SK-N-SH (cell line): ENCODE data around the gene HK3. TPM values are rescaled to one million over a fixed set of nuclear protein-coding genes. Genes with fewer than 3 reads are reported as not detected.

Source experiments
- CTCF ChIA-PET: fragments of 300-600, 350-600 bp; formaldehyde crosslinking; extraction: SDS; loops from one replicate; lab custom pipeline; 2021; lab: Yijun Ruan, JAX
- POLR2A ChIA-PET: fragments of 350-600 bp; sonication (Branson Sonifier 250); formaldehyde crosslinking; extraction: SDS; loops from one replicate; lab custom pipeline; 2020; ENCODE audit warnings: antibody characterized with exemption, inconsistent platforms; lab: Yijun Ruan, JAX
- DNase-seq: peaks from one replicate; pipeline ENCODE4 v3.0.0; 2012
- H2AFZ ChIP-seq: fragments of 200-600 bp; sonication (generic); 2 replicates; pipeline ENCODE4 v1.8.1; 2016; ENCODE audit warnings: antibody characterized with exemption, mild to moderate bottlenecking, low read depth
- H3F3A ChIP-seq: fragments of 200-600 bp; sonication (generic); replicated peaks from 2 replicates; pipeline ENCODE3; 2016; ENCODE audit warnings: antibody characterized with exemption, mild to moderate bottlenecking; ENCODE audit not compliant: insufficient read depth
- H3K27ac ChIP-seq, 2 experiments: fragments of 200-500 bp in 1 of 2; fragments of 200-600 bp in 1 of 2; sonication (Bioruptor generic) in 1 of 2; sonication (generic), shearing (Covaris generic) in 1 of 2; 2 replicates each; pipeline versions ENCODE4 v1.5.1 to v1.6.1; 2014 to 2016; ENCODE audit warnings: low read depth in 2 of 2, inconsistent platforms in 1 of 2, low read length in 1 of 2, mild to moderate bottlenecking in 1 of 2, mixed read lengths in 1 of 2
- H3K27me3 ChIP-seq: fragments of 200-600 bp; sonication (generic), shearing (Covaris generic); 2 replicates; pipeline ENCODE4 v1.6.1; 2016; ENCODE audit warnings: mixed run types; ENCODE audit not compliant: insufficient read depth
- H3K36me3 ChIP-seq, 2 experiments: fragments of 200-500 bp in 1 of 2; fragments of 200-600 bp in 1 of 2; sonication (Bioruptor generic) in 1 of 2; sonication (generic) in 1 of 2; replicated peaks in 1 of 2; 2 replicates each; pipeline versions ENCODE3 to v1.5.1; 2014 to 2016; ENCODE audit warnings: low read length in 1 of 2, mild to moderate bottlenecking in 1 of 2; ENCODE audit not compliant: insufficient read depth in 2 of 2, control insufficient read depth in 1 of 2
- H3K4me1 ChIP-seq, 2 experiments: fragments of 200-500 bp in 1 of 2; fragments of 200-600 bp in 1 of 2; sonication (Bioruptor generic) in 1 of 2; sonication (generic), shearing (Covaris generic) in 1 of 2; 2 replicates each; pipeline versions ENCODE4 v1.5.1 to v1.6.1; 2014 to 2016; ENCODE audit warnings: low read depth in 1 of 2, low read length in 1 of 2, mixed run types in 1 of 2; ENCODE audit not compliant: insufficient read depth in 2 of 2, control insufficient read depth in 1 of 2
- H3K4me2 ChIP-seq: fragments of 200-600 bp; sonication (generic), shearing (Covaris generic); 2 replicates; pipeline ENCODE4 v1.6.1; 2017; ENCODE audit warnings: mixed run types
- H3K4me3 ChIP-seq, 2 experiments: fragments of 200-500 bp in 1 of 2; fragments of 200-600 bp in 1 of 2; sonication (Bioruptor generic) in 1 of 2; sonication (generic), shearing (Covaris generic) in 1 of 2; 2 replicates each; pipeline versions ENCODE4 v1.5.1 to v1.8.1; 2014 to 2016; ENCODE audit warnings: low read depth in 2 of 2, inconsistent platforms in 1 of 2, low read length in 1 of 2, mild to moderate bottlenecking in 1 of 2, mixed read lengths in 1 of 2, moderate library complexity in 1 of 2
- H3K79me2 ChIP-seq: fragments of 200-600 bp; sonication (generic); 2 replicates; pipeline ENCODE4 v1.8.1; 2017; ENCODE audit warnings: mild to moderate bottlenecking; ENCODE audit not compliant: insufficient read depth
- H3K9ac ChIP-seq: fragments of 200-600 bp; sonication (generic); 2 replicates; pipeline ENCODE4 v1.6.1; 2017; ENCODE audit warnings: mixed run types
- H3K9me2 ChIP-seq: fragments of 200-600 bp; sonication (generic); 2 replicates; pipeline ENCODE4 v1.6.1; 2017; ENCODE audit warnings: mixed run types
- H3K9me3 ChIP-seq: fragments of 200-600 bp; sonication (generic); 2 replicates; pipeline ENCODE4 v1.6.1; 2017; ENCODE audit warnings: mixed run types, mild to moderate bottlenecking, moderate library complexity
- H4K20me1 ChIP-seq: fragments of 200-600 bp; sonication (generic); 2 replicates; pipeline ENCODE4 v1.6.1; 2017; ENCODE audit warnings: mild to moderate bottlenecking, mixed run types; ENCODE audit not compliant: insufficient read depth
- ELF1 ChIP-seq: IDR thresholded peaks from 2 replicates; pipeline ENCODE4 v1.4.0; 2012
- EP300 ChIP-seq, 2 experiments: IDR thresholded peaks; 2 replicates each; pipeline versions ENCODE4 v1.4.0 to v1.6.1; 2012; ENCODE audit warnings: borderline replicate concordance in 1 of 2, low read depth in 1 of 2, low read length in 1 of 2
- GATA2 ChIP-seq: sonication (generic); formaldehyde crosslinking; IDR thresholded peaks from 2 replicates; pipeline ENCODE4 v1.5.0; 2020; ENCODE audit warnings: mild to moderate bottlenecking, missing genetic modification reagents
- MAX ChIP-seq: IDR thresholded peaks from 2 replicates; pipeline ENCODE4 v1.4.0; 2012; ENCODE audit warnings: low read depth
- RAD21 ChIP-seq: IDR thresholded peaks from 2 replicates; pipeline ENCODE4 v1.6.1; 2012; ENCODE audit warnings: mild to moderate bottlenecking, low read length
- USF1 ChIP-seq: IDR thresholded peaks from 2 replicates; pipeline ENCODE4 v1.4.0; 2012; ENCODE audit warnings: low read depth, borderline replicate concordance
- USF2 ChIP-seq: fragments of 150-350 bp; IDR thresholded peaks from 2 replicates; pipeline ENCODE4 v1.6.1; 2017; ENCODE audit warnings: antibody characterized with exemption, low read length, low read depth, borderline replicate concordance
- ZBTB33 ChIP-seq: IDR thresholded peaks from 2 replicates; pipeline ENCODE4 v1.4.0; 2012; ENCODE audit warnings: low read depth, borderline replicate concordance
- WGBS: methylation state at CpG from one replicate; pipeline ENCODE4 v1.1.6; 2017; ENCODE audit warnings: low lambda C conversion rate; 5-methylcytosine and 5-hydroxymethylcytosine counted together
- polyA plus RNA-seq, 3 experiments: library from polyadenylated mRNA; depleted of rRNA; stranded (reverse); fragments of >200 nt; gene quantifications; 2 replicates each; pipeline ENCODE4 v1.2.3, GENCODE V29; 2012

Gene HK3
- polyA plus RNA-seq, 1 of the 3 experiments (the other 2 are of a cell fraction), result 0.02 TPM

GRCh38 chr5:176904276-176904675 lies 5.1 kb upstream of the HK3 start (continued):
- TF ChIP-seq USF1 (no peak), ELF1 (no peak), USF2 (no peak)

- DNase-seq, result no peak
- H3K4me1 ChIP-seq, result peaks cover 0 to 10% of the 10 kb centered on the region in 2 experiments; a peak in 1 of 4 replicates
- H4K20me1 ChIP-seq, result no peaks in the 10 kb centered on the region
- peaks cover 50 to 69% of the 10 kb centered on the region in 2 experiments for H3K36me3 ChIP-seq
- no peaks in the 10 kb centered on the region for H3K27me3 ChIP-seq
- WGBS, result 95% methylated on average over 5 of the region's 5 CpGs
- ChIA-PET CTCF (interaction anchor here (0.7 to 3.3 kb wide), 3 partner anchors 40 to 242 kb away, joined by 3 to 12 read pairs (median 3); no protein-coding TSS in a partner anchor), POLR2A (no interaction called here)
- TF ChIP-seq EP300 (IDR thresholded peaks at IDR 0.05; ENCODE audit: borderline replicate concordance in 1 of 2, low read depth in 1 of 2, low read length in 1 of 2) (no peak), ZBTB33 (no peak), GATA2 (CRISPR knock-in tag) (no peak), RAD21 (no peak), MAX (no peak)
- H3K27ac ChIP-seq, result no peak overlapping the region
- no peaks in the 10 kb centered on the region for H3K79me2 ChIP-seq
- no peaks in the 10 kb centered on the region for H3K9me3 ChIP-seq
- H3K9ac ChIP-seq, result no peak overlapping the region
- no peak overlapping the region for H2AFZ ChIP-seq
- no peaks in the 10 kb centered on the region for H3F3A ChIP-seq
- no peak overlapping the region for H3K4me2 ChIP-seq
- H3K4me3 ChIP-seq, result no peak overlapping the region
- no peaks in the 10 kb centered on the region for H3K9me2 ChIP-seq
Observed at GRCh38 chr5:176902911-176903664, 3.9 kb upstream of the HK3 start.
